Activated CD4-positive, alpha-beta T cell treated with anti-CD3 and anti-CD28 coated beads, Interleukin-2, amount 10 ng/mL, durations not matched to agents 24 days and 14 days (primary cell): ENCODE results near the gene PARP11. TPM values are rescaled to one million over a fixed set of nuclear protein-coding genes. Genes with fewer than 3 reads are reported as not detected.
"Not testable (repeated sequence)": the region's sequence is repeated elsewhere in the genome, so short reads cannot be mapped to it uniquely, and the experiment has no call there.

Experiments used
- DNase-seq: peaks from one replicate; pipeline ENCODE4 v3.0.0; 2022
- H3K27ac Mint-ChIP-seq: one replicate; pipeline ENCODE4 v1.8.0; 2022; ENCODE audit warnings: mild to moderate bottlenecking, mixed read lengths
- H3K27me3 Mint-ChIP-seq: one replicate; pipeline ENCODE4 v1.8.0; 2022; ENCODE audit warnings: mixed read lengths
- H3K36me3 Mint-ChIP-seq: one replicate; pipeline ENCODE4 v1.8.0; 2022; ENCODE audit warnings: low read depth, mild to moderate bottlenecking, mixed read lengths
- H3K4me1 Mint-ChIP-seq: one replicate; pipeline ENCODE4 v1.8.0; 2021; ENCODE audit warnings: mixed read lengths
- H3K4me3 Mint-ChIP-seq: one replicate; pipeline ENCODE4 v1.8.0; 2022; ENCODE audit warnings: mild to moderate bottlenecking, moderate library complexity, mixed read lengths
- H3K9me3 Mint-ChIP-seq: one replicate; pipeline ENCODE4 v1.8.0; 2021; ENCODE audit warnings: mixed read lengths
- intact Hi-C: fragments of 100-400 bp; cut with micrococcal nuclease; formaldehyde crosslinking; loops from one replicate; pipeline ENCODE4 v1.15.1; 2023
- total RNA-seq: library from RNA; stranded (reverse); gene quantifications from 2 replicates; pipeline ENCODE4 v1.2.3, GENCODE V29; 2022

The PARP11 gene
- total RNA-seq, 1 donor from 2014 or later = 11.4 TPM

DNA sequence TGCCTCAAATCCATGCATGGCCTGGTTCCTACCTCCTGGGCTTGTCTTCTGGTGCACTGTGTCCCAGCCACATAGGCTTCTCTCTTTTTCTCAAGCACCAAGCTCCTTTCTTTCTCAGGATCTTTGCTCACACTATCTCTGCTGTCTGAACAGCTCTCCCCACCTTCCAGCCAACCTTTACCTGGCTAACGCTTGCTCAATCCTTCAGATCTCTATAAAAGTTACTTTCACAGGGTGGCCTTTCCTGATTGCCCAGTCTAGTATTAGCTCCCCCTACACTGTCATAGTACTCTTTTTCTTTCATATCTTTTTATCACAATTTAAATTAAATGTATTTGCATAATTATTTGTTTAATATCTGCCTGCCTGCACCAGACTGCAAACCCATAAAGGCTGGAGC is 3.8 kb downstream of the PARP11 start:
- Mint-ChIP-seq H3K4me1 (peaks cover 52% of the 10 kb centered on the region), H3K36me3 (peaks cover 40% of the 10 kb centered on the region), H3K9me3 (peaks cover 30% of the 10 kb centered on the region), H3K27ac (peak overlapping the region; percentile 78), H3K4me3 (peak overlapping the region; percentile 92), H3K27me3 (no peaks in the 10 kb centered on the region)
- peak; percentile 59 for DNase-seq
- intact Hi-C loops = no loop called here

GRCh38 chr12:3863756-3864155 is 9.4 kb downstream of the PARP11 start:
- Mint-ChIP-seq H3K27me3 (no peaks in the 10 kb centered on the region), H3K4me3 (no peak overlapping the region), H3K27ac (no peak overlapping the region), H3K36me3 (peaks cover 68% of the 10 kb centered on the region), H3K4me1 (peaks cover 14% of the 10 kb centered on the region), H3K9me3 (peaks cover 24% of the 10 kb centered on the region)
- intact Hi-C loops = no loop called here
- DNase-seq = no peak

- H3K36me3 Mint-ChIP-seq = peaks cover 48% of the 10 kb centered on the region
- H3K27ac Mint-ChIP-seq = no peak overlapping the region
- intact Hi-C loops = no loop called here
These were observed 30.7 kb downstream of the PARP11 start for GRCh38 chr12:3842517-3842916.

GRCh38 chr12:3841783-3842182 is 31.4 kb downstream of the PARP11 start:
- H3K9me3 Mint-ChIP-seq = peaks cover under 1% of the 10 kb centered on the region
- H3K4me3 Mint-ChIP-seq = no peak overlapping the region
- intact Hi-C loops = no loop called here
- DNase-seq = no peak
- H3K27ac Mint-ChIP-seq = no peak overlapping the region
- peaks cover 46% of the 10 kb centered on the region for H3K36me3 Mint-ChIP-seq
- no peaks in the 10 kb centered on the region for H3K27me3 Mint-ChIP-seq
- H3K4me1 Mint-ChIP-seq = peaks cover 31% of the 10 kb centered on the region

More at GRCh38 chr12:3842517-3842916, 30.7 kb downstream of the PARP11 start:
- peaks cover 7% of the 10 kb centered on the region for H3K9me3 Mint-ChIP-seq
- H3K4me3 Mint-ChIP-seq = no peak overlapping the region
- peaks cover 27% of the 10 kb centered on the region for H3K4me1 Mint-ChIP-seq
- DNase-seq = no peak
- no peaks in the 10 kb centered on the region for H3K27me3 Mint-ChIP-seq

DNA sequence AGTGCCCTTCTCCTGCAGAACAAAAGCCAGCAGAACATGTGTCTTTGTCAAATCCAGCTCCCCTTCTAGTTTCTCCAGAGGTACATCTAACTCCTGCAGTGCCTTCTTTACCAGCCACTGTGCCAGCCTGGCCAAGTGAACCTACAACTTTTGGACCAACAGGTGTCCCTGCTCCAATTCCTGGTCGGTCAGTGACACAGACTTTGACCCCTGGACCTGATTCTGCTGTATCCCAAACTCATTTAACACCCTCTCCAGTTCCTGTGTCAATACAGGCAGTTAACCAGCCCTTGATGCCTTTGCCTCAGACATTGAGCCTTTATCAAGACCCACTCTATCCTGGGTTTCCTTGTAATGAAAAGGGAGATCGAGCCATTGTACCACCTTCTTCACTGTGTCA is 32.4 kb downstream of the PARP11 start:
- peaks cover 35% of the 10 kb centered on the region for H3K4me1 Mint-ChIP-seq
- H3K27ac Mint-ChIP-seq, intact Hi-C loops: not testable (repeated sequence)

GRCh38 chr12:3839745-3840144 is 33.5 kb downstream of the PARP11 start:
- intact Hi-C loops, H3K4me3 Mint-ChIP-seq: not testable (repeated sequence)

More for the DNA sequence above, 32.4 kb downstream of the PARP11 start:
- H3K9me3 Mint-ChIP-seq, H3K4me3 Mint-ChIP-seq, DNase-seq, H3K27me3 Mint-ChIP-seq: not testable (repeated sequence)
- H3K36me3 Mint-ChIP-seq = peaks cover 43% of the 10 kb centered on the region

GRCh38 chr12:3838701-3839548 is 34.3 kb downstream of the PARP11 start:
- Mint-ChIP-seq H3K27ac (peak overlapping the region; percentile 75), H3K36me3 (peaks cover 45% of the 10 kb centered on the region), H3K4me1 (peaks cover 36% of the 10 kb centered on the region)
- peak; percentile 61 for DNase-seq
- H3K9me3 Mint-ChIP-seq, H3K27me3 Mint-ChIP-seq, intact Hi-C loops, H3K4me3 Mint-ChIP-seq: not testable (repeated sequence)

More at GRCh38 chr12:3839745-3840144, 33.5 kb downstream of the PARP11 start:
- peaks cover 38% of the 10 kb centered on the region for H3K4me1 Mint-ChIP-seq
- H3K27ac Mint-ChIP-seq, H3K9me3 Mint-ChIP-seq, DNase-seq, H3K27me3 Mint-ChIP-seq: not testable (repeated sequence)
- H3K36me3 Mint-ChIP-seq = peaks cover 45% of the 10 kb centered on the region

GRCh38 chr12:3838076-3838475 is 35.1 kb downstream of the PARP11 start:
- peak overlapping the region; percentile 49 for H3K4me3 Mint-ChIP-seq
- H3K27me3 Mint-ChIP-seq = no peaks in the 10 kb centered on the region
- H3K9me3 Mint-ChIP-seq = no peaks in the 10 kb centered on the region
- intact Hi-C loops = no loop called here
- peaks cover 31% of the 10 kb centered on the region for H3K4me1 Mint-ChIP-seq
- H3K36me3 Mint-ChIP-seq = peaks cover 44% of the 10 kb centered on the region
- no peak for DNase-seq
- peak overlapping the region; percentile 75 for H3K27ac Mint-ChIP-seq

GRCh38 chr12:3837049-3837448 is 36.1 kb downstream of the PARP11 start:
- no peak for DNase-seq
- H3K9me3 Mint-ChIP-seq = no peaks in the 10 kb centered on the region
- no peak overlapping the region for H3K4me3 Mint-ChIP-seq
- peaks cover 41% of the 10 kb centered on the region for H3K36me3 Mint-ChIP-seq
- no peaks in the 10 kb centered on the region for H3K27me3 Mint-ChIP-seq
- peak overlapping the region; percentile 31 for H3K27ac Mint-ChIP-seq
- intact Hi-C loops = no loop called here
- H3K4me1 Mint-ChIP-seq = peaks cover 28% of the 10 kb centered on the region

DNA sequence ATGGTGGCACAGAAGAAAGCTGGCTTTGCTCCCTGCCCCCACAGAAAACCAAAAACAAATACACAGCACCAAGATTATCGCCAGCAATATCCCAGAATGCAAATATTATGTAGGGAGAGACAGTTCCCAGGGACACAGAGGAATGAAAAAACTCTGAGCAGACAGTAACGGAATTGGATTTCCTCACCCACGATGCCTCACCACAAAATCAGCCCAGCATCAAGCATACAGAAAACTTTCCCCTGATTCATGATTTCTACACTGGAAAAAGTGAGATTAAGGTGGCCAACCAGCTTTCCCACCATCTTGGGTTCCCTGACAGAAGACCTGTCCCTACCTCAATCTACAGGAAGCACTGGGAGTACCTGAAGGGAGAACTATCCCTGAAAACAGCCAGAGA is 36.6 kb downstream of the PARP11 start:
- H3K27me3 Mint-ChIP-seq = no peaks in the 10 kb centered on the region
- H3K9me3 Mint-ChIP-seq = no peaks in the 10 kb centered on the region
- intact Hi-C loops = no loop called here
- no peak overlapping the region for H3K4me3 Mint-ChIP-seq
- peaks cover 27% of the 10 kb centered on the region for H3K4me1 Mint-ChIP-seq
- H3K27ac Mint-ChIP-seq = peak overlapping the region; percentile 31
- H3K36me3 Mint-ChIP-seq = peaks cover 37% of the 10 kb centered on the region
- DNase-seq = no peak

DNA sequence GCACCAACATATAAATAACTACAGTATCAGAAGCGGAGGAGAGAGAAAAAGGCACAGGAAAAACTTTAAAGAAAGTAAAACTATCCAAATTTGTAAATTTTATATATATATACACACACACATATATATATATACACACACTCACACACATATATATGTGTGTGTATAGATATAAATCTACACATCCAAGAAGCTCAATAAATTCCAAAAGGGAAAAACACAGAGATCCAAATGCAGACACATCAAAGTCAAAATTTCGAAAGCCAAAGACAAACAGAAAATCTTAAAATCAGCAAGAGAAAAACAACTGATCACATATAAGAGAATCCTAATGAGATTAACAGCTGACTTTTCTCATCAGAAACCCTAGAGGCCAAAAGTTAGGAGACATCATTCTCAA is 37.3 kb downstream of the PARP11 start:
- Mint-ChIP-seq H3K36me3 (peaks cover 31% of the 10 kb centered on the region), H3K4me3 (no peak overlapping the region), H3K9me3 (no peaks in the 10 kb centered on the region), H3K27ac (no peak overlapping the region), H3K27me3 (no peaks in the 10 kb centered on the region), H3K4me1 (peaks cover 27% of the 10 kb centered on the region)
- DNase-seq = no peak
- intact Hi-C loops = no loop called here

DNA sequence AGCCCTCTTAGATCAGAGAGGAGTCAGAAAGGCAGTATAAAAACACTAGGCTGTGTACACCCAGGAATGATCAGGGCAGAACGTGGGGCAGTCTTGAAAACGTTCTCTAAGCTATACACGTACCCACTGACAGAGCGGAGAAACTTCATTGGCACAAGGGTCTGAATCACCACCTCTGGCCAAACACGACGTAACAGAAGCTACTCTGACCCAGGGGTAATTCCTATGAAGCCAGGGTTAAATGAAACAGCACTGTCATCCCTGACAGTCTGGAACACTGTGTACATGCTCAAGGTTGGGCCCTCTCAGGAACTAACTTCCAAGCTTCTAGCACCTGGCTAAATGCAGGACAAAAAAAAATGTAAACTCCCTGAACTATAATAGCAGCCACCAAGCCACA is 38.4 kb downstream of the PARP11 start:
- Mint-ChIP-seq H3K9me3 (no peaks in the 10 kb centered on the region), H3K27me3 (no peaks in the 10 kb centered on the region), H3K4me1 (peaks cover 26% of the 10 kb centered on the region), H3K4me3 (no peak overlapping the region), H3K27ac (no peak overlapping the region), H3K36me3 (peaks cover 25% of the 10 kb centered on the region)
- DNase-seq = no peak
- intact Hi-C loops = no loop called here

GRCh38 chr12:3833670-3834310 is 39.4 kb downstream of the PARP11 start:
- intact Hi-C loops = no loop called here
- H3K9me3 Mint-ChIP-seq = no peaks in the 10 kb centered on the region
- no peaks in the 10 kb centered on the region for H3K27me3 Mint-ChIP-seq
- no peak overlapping the region for H3K27ac Mint-ChIP-seq
- H3K36me3 Mint-ChIP-seq = peaks cover 23% of the 10 kb centered on the region
- peaks cover 25% of the 10 kb centered on the region for H3K4me1 Mint-ChIP-seq
- no peak for DNase-seq
- no peak overlapping the region for H3K4me3 Mint-ChIP-seq

- H3K36me3 Mint-ChIP-seq = peaks cover 19% of the 10 kb centered on the region
- no peak overlapping the region for H3K27ac Mint-ChIP-seq
- intact Hi-C loops = no loop called here
- H3K4me1 Mint-ChIP-seq = peaks cover 20% of the 10 kb centered on the region
- no peak overlapping the region for H3K4me3 Mint-ChIP-seq
- no peaks in the 10 kb centered on the region for H3K9me3 Mint-ChIP-seq
- DNase-seq = no peak
- H3K27me3 Mint-ChIP-seq = no peaks in the 10 kb centered on the region
These were observed 40.5 kb downstream of the PARP11 start for GRCh38 chr12:3832738-3833137.
